ENCODE measurements around the gene ZNF346. TPM values are rescaled to one million over a fixed set of nuclear protein-coding genes. Genes with fewer than 3 reads are reported as not detected.
A peak's percentile ranks its signal among the peaks of the same experiment; 100 is the strongest.
"Not testable (repeated sequence)": the region's sequence is repeated elsewhere in the genome, so short reads cannot be mapped to it uniquely, and the experiment has no call there.

ZNF346 gene
- total RNA-seq (2022): 29.4 and 31.2 TPM in 2 replicates
- percentile 78 among the genes with signal in this experiment for Bru-seq, nascent RNA
- percentile 83 among the genes with signal in this experiment for BruChase-seq, experiment 1, labeled RNA remaining after a 6-hour chase
- BruChase-seq, experiment 2, labeled RNA remaining after a 2-hour chase: percentile 87 among the genes with signal in this experiment
- long read RNA-seq, transcript ZNF346-201 (7 exons, 2,314 nt): major isoform, 5 of 13 reads
- long read RNA-seq, partial matches to known transcripts: 1 of 13 reads
- long read RNA-seq, other reads (novel, unspliced or antisense): 5 of 13 reads

DNA sequence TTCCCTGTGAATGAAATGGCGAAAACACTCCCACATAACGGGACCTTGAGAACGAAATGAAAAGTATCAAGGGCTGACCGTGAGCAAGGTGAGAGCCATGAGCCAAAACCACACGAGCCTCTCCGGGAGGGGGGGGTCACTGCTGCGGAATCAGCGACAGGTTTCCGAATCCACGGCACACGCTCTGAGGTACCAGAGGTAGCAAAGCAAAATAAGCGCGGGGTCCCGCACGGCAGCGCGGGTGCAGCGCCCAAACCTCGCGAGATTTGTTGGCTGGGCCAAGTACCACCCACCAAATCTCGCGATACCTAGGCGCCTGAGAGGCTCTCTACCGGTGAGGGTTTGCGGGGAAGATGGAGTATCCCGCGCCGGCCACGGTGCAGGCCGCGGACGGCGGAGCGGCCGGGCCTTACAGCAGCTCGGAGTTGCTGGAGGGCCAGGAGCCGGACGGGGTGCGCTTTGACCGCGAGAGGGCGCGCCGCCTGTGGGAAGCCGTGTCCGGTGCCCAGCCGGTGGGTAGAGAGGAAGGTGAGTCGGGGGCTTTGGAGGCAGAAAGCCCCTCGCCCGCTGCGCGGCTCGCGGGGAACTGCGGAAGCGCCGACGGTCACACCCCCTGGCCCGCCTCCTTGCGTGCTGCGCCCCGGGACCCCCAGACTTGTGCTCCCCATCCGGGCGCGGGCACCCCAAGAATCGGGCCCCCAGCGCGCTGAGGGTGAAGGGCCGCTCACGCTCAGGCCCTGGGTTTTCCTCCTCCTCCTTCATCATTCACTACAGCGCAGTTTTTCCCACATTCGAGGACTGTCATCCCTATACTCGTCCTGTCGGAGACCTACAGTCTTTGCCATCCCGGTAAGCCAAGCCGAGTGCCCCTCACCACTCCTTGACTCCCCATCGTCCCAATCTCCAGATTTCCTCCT lies at the start of gene ZNF346:
TSS of gene ZNF346 (plus strand) at position 311 of the 917 bp plus-strand sequence. CDS start at position 354, 43 bp downstream.
- TF ChIP-seq, protein P1, sequence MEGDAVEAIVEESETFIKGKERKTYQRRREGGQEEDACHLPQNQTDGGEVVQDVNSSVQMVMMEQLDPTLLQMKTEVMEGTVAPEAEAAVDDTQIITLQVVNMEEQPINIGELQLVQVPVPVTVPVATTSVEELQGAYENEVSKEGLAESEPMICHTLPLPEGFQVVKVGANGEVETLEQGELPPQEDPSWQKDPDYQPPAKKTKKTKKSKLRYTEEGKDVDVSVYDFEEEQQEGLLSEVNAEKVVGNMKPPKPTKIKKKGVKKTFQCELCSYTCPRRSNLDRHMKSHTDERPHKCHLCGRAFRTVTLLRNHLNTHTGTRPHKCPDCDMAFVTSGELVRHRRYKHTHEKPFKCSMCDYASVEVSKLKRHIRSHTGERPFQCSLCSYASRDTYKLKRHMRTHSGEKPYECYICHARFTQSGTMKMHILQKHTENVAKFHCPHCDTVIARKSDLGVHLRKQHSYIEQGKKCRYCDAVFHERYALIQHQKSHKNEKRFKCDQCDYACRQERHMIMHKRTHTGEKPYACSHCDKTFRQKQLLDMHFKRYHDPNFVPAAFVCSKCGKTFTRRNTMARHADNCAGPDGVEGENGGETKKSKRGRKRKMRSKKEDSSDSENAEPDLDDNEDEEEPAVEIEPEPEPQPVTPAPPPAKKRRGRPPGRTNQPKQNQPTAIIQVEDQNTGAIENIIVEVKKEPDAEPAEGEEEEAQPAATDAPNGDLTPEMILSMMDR (IDR thresholded peaks at IDR 0.05; ENCODE audit: unreplicated experiment): peak; percentile 48
- CTCF ChIA-PET: interaction anchor here (0.7 to 1.8 kb wide), 6 partner anchors 11 to 362 kb away, joined by 3 to 6 read pairs (median 3); no protein-coding TSS in a partner anchor
- intact Hi-C loops (cut with micrococcal nuclease; ENCODE audit: unreplicated experiment): no loop called here
- Mint-ChIP-seq H3K4me3 (ENCODE audit: low read depth, unreplicated experiment) (peak within 1 kb of the TSS; percentile 88), H3K4me1 (ENCODE audit: low read depth, unreplicated experiment) (peaks cover 23% of the 10 kb centered on the region), H3K36me3 (ENCODE audit: insufficient read depth, unreplicated experiment) (peaks cover 21% of the 10 kb centered on the region), H3K9me3 (ENCODE audit: low read depth, unreplicated experiment) (no peaks in the 10 kb centered on the region), H3K27me3 (ENCODE audit: unreplicated experiment) (no peaks in the 10 kb centered on the region), H3K27ac (ENCODE audit: unreplicated experiment) (peak within 1 kb of the TSS; percentile 37)
- BruUV-seq (replicated peaks): TSS peak; percentile 49
- peak; percentile 94 for DNase-seq

DNA sequence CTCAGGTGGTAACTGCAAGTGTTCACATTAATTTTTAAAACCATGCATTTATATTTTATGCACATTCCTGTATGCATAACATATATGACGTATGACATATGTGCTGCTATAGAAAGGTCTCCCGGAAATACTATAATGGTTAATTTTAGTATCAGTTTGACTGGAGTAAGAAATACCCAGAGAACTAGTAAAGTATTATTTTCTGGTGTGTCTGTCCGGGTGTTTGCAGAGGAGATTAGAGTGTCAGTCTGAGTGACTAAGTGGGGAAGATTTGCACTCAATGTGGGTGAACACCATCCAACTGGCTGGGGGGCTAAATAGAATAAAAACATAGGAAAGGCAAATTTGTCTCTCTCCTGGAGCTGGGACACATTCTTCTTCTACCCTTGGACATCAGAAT lies 42.8 kb upstream of the ZNF346 start:
- H3K36me3 Mint-ChIP-seq (ENCODE audit: insufficient read depth, unreplicated experiment): peaks cover 44% of the 10 kb centered on the region
- CTCF ChIA-PET: no interaction called here
- DNase-seq: no peak
- H3K27me3 Mint-ChIP-seq (ENCODE audit: unreplicated experiment): no peaks in the 10 kb centered on the region
- H3K4me3 Mint-ChIP-seq (ENCODE audit: low read depth, unreplicated experiment): no peak overlapping the region
- H3K4me1 Mint-ChIP-seq (ENCODE audit: low read depth, unreplicated experiment): no peaks in the 10 kb centered on the region
- H3K9me3 Mint-ChIP-seq (ENCODE audit: low read depth, unreplicated experiment): no peaks in the 10 kb centered on the region
- TF ChIP-seq, protein P1 (IDR thresholded peaks at IDR 0.05; ENCODE audit: unreplicated experiment): no peak
- no peak overlapping the region for H3K27ac Mint-ChIP-seq (ENCODE audit: unreplicated experiment)
- intact Hi-C loops (cut with micrococcal nuclease; ENCODE audit: unreplicated experiment): loop anchor here (10.0 kb wide), 1 partner anchor 205 kb away; no protein-coding TSS in a partner anchor
- BruUV-seq (replicated peaks): no TSS peak

DNA sequence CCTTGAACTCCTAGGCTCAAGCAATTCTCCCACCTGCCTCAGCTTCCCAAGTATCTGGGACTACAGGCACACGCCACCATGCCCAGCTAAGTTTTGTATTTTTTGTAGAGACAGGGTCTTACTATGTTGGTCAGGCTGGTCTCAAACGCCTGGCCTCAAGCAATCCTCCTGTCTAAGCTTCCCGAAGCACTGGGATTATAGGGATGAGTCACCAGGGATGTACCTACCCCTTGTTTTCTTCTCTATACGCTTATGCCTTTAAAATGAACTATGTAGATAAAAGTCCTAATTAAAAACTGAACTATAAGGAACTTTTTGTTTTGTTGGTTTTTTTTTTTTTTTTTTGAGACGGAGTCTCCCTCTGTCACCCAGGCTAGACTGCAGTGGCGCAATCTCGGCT lies 41.7 kb upstream of the ZNF346 start:
- Mint-ChIP-seq H3K27ac (ENCODE audit: unreplicated experiment) (no peak overlapping the region), H3K9me3 (ENCODE audit: low read depth, unreplicated experiment) (no peaks in the 10 kb centered on the region), H3K4me1 (ENCODE audit: low read depth, unreplicated experiment) (no peaks in the 10 kb centered on the region), H3K36me3 (ENCODE audit: insufficient read depth, unreplicated experiment) (peaks cover 33% of the 10 kb centered on the region), H3K27me3 (ENCODE audit: unreplicated experiment) (no peaks in the 10 kb centered on the region), H3K4me3 (ENCODE audit: low read depth, unreplicated experiment) (no peak overlapping the region)
- no peak for DNase-seq
- intact Hi-C loops (cut with micrococcal nuclease; ENCODE audit: unreplicated experiment): no loop called here
- no TSS peak for BruUV-seq (replicated peaks)
- TF ChIP-seq, protein P1 (IDR thresholded peaks at IDR 0.05; ENCODE audit: unreplicated experiment): no peak
- CTCF ChIA-PET: interaction anchor here (0.7 kb wide), 1 partner anchor 14 kb away, joined by 3 read pairs; no protein-coding TSS in a partner anchor

DNA sequence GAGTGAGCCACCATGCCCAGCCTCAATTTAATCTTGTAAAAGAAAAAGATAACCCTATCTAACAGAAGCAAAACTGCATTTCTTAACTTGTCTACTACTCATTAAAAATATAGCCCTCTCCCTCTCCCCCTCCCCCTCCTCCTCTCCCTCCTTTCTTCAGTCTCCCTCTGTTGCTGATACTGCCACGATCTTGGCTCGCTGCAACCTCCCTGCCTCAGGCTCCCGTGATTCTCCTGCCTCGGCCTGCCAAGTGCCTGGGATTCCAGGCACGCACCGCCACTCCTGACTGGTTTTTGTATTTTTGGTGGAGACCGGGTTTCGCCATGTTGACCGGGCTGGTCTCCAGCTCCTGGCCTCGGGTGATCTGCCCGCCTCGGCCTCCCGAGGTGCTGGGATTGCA lies 39.4 kb upstream of the ZNF346 start:
- CTCF ChIA-PET: not testable (repeated sequence)

DNA sequence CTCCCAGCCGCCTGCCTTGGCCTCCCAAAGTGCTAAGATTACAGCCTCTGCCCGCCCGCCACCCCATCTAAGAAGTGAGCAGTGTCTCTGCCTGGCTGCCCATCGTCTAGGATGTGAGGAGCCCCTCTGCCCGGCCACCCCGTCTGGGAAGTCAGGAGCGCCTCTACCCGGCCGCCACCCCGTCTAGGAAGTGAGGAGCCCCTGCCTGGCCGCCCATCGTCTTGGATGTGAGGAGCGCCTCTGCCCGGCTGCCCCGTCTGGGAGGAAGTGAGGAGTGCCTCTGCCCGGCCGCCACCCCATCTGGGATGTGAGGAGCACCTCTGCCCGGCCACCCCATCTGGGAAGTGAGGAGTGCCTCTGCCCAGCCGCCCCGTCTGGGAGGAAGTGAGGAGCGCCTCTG lies 38.9 kb upstream of the ZNF346 start:
- H3K36me3 Mint-ChIP-seq (ENCODE audit: insufficient read depth, unreplicated experiment): peaks cover 29% of the 10 kb centered on the region
- H3K27ac Mint-ChIP-seq (ENCODE audit: unreplicated experiment); CTCF ChIA-PET; H3K9me3 Mint-ChIP-seq (ENCODE audit: low read depth, unreplicated experiment); intact Hi-C loops (cut with micrococcal nuclease; ENCODE audit: unreplicated experiment); H3K4me3 Mint-ChIP-seq (ENCODE audit: low read depth, unreplicated experiment); DNase-seq; H3K27me3 Mint-ChIP-seq (ENCODE audit: unreplicated experiment); BruUV-seq (replicated peaks); H3K4me1 Mint-ChIP-seq (ENCODE audit: low read depth, unreplicated experiment): not testable (repeated sequence)

More for the DNA sequence above, 39.4 kb upstream of the ZNF346 start:
- intact Hi-C loops (cut with micrococcal nuclease; ENCODE audit: unreplicated experiment); H3K4me3 Mint-ChIP-seq (ENCODE audit: low read depth, unreplicated experiment); H3K4me1 Mint-ChIP-seq (ENCODE audit: low read depth, unreplicated experiment); H3K27ac Mint-ChIP-seq (ENCODE audit: unreplicated experiment); DNase-seq; H3K9me3 Mint-ChIP-seq (ENCODE audit: low read depth, unreplicated experiment); BruUV-seq (replicated peaks); H3K27me3 Mint-ChIP-seq (ENCODE audit: unreplicated experiment): not testable (repeated sequence)
- H3K36me3 Mint-ChIP-seq (ENCODE audit: insufficient read depth, unreplicated experiment): peaks cover 29% of the 10 kb centered on the region

DNA sequence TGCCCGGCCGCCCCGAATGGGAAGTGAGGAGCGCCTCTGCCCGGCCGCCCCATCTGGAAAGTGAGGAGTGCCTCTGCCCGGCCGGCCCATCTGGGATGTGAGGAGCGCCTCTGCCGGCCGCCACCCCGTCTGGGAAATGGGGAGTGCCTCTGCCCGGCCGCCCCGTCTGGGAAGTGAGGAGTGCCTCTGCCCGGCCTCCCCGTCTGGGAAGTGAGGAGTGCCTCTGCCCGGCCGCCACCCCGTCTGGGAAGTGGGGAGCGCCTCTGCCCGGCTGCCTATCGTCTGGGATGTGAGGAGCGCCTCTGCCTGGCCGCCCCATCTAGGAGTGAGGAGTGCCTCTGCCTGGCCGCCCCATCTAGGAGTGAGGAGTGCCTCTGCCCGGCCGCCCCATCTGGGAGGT lies 38.3 kb upstream of the ZNF346 start:
- H3K4me1 Mint-ChIP-seq (ENCODE audit: low read depth, unreplicated experiment); intact Hi-C loops (cut with micrococcal nuclease; ENCODE audit: unreplicated experiment); H3K4me3 Mint-ChIP-seq (ENCODE audit: low read depth, unreplicated experiment); H3K9me3 Mint-ChIP-seq (ENCODE audit: low read depth, unreplicated experiment); H3K27ac Mint-ChIP-seq (ENCODE audit: unreplicated experiment); DNase-seq; CTCF ChIA-PET; BruUV-seq (replicated peaks); H3K27me3 Mint-ChIP-seq (ENCODE audit: unreplicated experiment): not testable (repeated sequence)
- H3K36me3 Mint-ChIP-seq (ENCODE audit: insufficient read depth, unreplicated experiment): peaks cover 23% of the 10 kb centered on the region

Measured in Calu3 (cell line).